ENCODE measurements around the gene ZNF664. TPM values are rescaled to one million over a fixed set of nuclear protein-coding genes. Genes with fewer than 3 reads are reported as not detected.

ZNF664 gene
- total RNA-seq, 1 donor from 2014 or later: 67.6 TPM

DNA sequence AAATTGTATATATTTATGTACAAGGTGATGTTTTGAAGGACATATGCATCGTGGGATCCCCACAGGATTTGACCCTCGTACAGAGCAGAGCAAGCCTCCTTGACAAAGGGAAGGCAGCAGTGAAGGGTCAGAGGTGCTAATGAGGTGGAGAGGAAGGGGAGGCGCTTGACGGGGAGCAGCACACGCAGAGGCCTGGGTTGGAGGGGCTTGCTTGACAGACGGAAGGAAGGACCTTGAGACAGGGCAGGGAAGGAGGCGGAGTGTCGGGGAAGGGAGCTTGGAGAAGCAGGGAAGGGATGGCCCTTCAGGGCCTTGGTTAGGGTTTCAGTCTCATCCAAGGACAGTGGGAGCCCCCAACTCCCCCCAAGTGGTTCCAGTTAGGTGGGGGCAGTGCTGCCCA is 52.6 kb downstream of the ZNF664 start:
- H3K4me3 ChIP-seq (ENCODE audit: insufficient read depth, low read depth, low read length): no peak overlapping the region
- no peak overlapping the region for H3K9ac ChIP-seq (ENCODE audit: low read length)
- H3K27me3 ChIP-seq (ENCODE audit: insufficient read depth, low read length): no peaks in the 10 kb centered on the region
- Mint-ChIP-seq H3K36me3 (ENCODE audit: low read depth, unreplicated experiment) (peaks cover 2% of the 10 kb centered on the region), H3K9me3 (ENCODE audit: unreplicated experiment) (peaks cover 2% of the 10 kb centered on the region), H3K27me3 (ENCODE audit: low read depth, unreplicated experiment) (no peaks in the 10 kb centered on the region), H3K27ac (ENCODE audit: unreplicated experiment) (peak overlapping the region; percentile 42), H3K4me1 (ENCODE audit: low read depth, unreplicated experiment) (peaks cover 24% of the 10 kb centered on the region), H3K4me3 (ENCODE audit: unreplicated experiment) (no peak overlapping the region)
- TF ChIP-seq, protein P1, sequence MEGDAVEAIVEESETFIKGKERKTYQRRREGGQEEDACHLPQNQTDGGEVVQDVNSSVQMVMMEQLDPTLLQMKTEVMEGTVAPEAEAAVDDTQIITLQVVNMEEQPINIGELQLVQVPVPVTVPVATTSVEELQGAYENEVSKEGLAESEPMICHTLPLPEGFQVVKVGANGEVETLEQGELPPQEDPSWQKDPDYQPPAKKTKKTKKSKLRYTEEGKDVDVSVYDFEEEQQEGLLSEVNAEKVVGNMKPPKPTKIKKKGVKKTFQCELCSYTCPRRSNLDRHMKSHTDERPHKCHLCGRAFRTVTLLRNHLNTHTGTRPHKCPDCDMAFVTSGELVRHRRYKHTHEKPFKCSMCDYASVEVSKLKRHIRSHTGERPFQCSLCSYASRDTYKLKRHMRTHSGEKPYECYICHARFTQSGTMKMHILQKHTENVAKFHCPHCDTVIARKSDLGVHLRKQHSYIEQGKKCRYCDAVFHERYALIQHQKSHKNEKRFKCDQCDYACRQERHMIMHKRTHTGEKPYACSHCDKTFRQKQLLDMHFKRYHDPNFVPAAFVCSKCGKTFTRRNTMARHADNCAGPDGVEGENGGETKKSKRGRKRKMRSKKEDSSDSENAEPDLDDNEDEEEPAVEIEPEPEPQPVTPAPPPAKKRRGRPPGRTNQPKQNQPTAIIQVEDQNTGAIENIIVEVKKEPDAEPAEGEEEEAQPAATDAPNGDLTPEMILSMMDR (IDR thresholded peaks at IDR 0.05; ENCODE audit: insufficient read depth, low read depth, low read length): no peak
- no peak for TF ChIP-seq EZH2 (IDR thresholded peaks at IDR 0.05; ENCODE audit: insufficient read depth, low read length)
- no peaks in the 10 kb centered on the region for H3K9me3 ChIP-seq (ENCODE audit: insufficient read depth, low read depth, low read length)
- H2AFZ ChIP-seq (ENCODE audit: low read depth, low read length): no peak overlapping the region
- no peaks in the 10 kb centered on the region for H3K79me2 ChIP-seq (ENCODE audit: insufficient read depth, low read length)
- peaks cover 31% of the 10 kb centered on the region for H3K4me1 ChIP-seq (ENCODE audit: insufficient read depth, low read length)
- H3K4me2 ChIP-seq (ENCODE audit: low read length): no peak overlapping the region
- no peaks in the 10 kb centered on the region for H3K36me3 ChIP-seq (ENCODE audit: insufficient read depth, low read length)
- no peak overlapping the region for H3K27ac ChIP-seq (ENCODE audit: low read depth, low read length)
- DNase-seq (ENCODE audit: low read depth): no peak
- FAIRE-seq: no peak
- H4K20me1 ChIP-seq (ENCODE audit: insufficient read depth, low read length): no peaks in the 10 kb centered on the region

DNA sequence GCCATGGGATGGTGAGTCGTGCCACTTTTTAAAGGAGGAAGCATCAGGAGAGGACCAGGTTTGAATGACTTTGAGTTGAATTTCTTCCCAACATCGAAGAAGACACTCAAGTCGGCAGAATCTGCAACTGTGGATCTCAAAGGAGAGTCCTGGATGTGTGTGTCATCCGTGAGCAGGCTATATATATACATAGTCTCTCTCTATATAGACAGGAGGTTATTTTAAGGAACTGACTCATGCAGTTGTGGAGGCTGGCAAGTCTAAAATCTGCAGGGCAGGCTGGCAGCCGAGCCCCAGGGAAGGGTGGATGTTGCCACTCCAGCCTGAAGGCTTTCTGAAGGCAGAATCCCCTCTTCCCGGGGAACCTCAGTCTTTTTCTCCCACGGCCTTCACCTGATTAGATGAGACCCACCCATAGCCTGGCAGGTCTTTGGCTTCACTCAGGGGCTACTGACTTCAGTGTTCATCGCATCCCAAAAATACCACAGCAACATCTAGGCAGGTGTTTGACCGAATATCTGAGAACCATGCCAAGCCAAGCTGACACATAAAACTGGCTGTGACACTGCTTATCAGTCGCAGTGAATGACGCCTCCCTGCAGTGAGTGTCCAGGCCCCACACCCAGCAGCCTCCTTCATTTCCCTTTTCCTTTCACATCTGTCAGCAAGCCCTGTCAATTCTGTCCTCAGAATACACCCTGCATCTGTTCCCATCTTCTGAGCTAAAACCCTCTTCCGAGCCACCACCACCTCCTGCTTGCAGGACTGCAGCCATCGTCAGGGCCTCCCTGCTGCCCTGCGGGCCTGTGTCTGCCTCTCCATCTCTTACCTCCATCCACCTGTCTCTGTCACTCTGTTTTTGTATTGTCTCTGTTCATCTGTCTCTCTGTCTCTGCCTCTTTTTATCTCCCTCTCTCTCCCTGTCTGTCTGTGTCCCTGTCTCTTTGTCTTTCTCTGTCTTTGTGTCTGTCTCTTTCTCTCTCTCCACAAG is 54.0 kb downstream of the ZNF664 start:
- peak; percentile 44 for DNase-seq (ENCODE audit: low read depth)

More for the DNA sequence above, 54.0 kb downstream of the ZNF664 start:
- H2AFZ ChIP-seq (ENCODE audit: low read depth, low read length): no peak overlapping the region
- TF ChIP-seq, protein P1 (IDR thresholded peaks at IDR 0.05; ENCODE audit: insufficient read depth, low read depth, low read length): no peak
- TF ChIP-seq EZH2 (IDR thresholded peaks at IDR 0.05; ENCODE audit: insufficient read depth, low read length): no peak
- no peak overlapping the region for H3K9ac ChIP-seq (ENCODE audit: low read length)
- Mint-ChIP-seq H3K4me3 (ENCODE audit: unreplicated experiment) (peak overlapping the region; percentile 48), H3K4me1 (ENCODE audit: low read depth, unreplicated experiment) (peaks cover 32% of the 10 kb centered on the region), H3K27ac (ENCODE audit: unreplicated experiment) (peak overlapping the region; percentile 68), H3K9me3 (ENCODE audit: unreplicated experiment) (peaks cover 2% of the 10 kb centered on the region), H3K27me3 (ENCODE audit: low read depth, unreplicated experiment) (no peaks in the 10 kb centered on the region), H3K36me3 (ENCODE audit: low read depth, unreplicated experiment) (peaks cover 2% of the 10 kb centered on the region)
- H4K20me1 ChIP-seq (ENCODE audit: insufficient read depth, low read length): no peaks in the 10 kb centered on the region
- H3K4me3 ChIP-seq (ENCODE audit: insufficient read depth, low read depth, low read length): no peak overlapping the region
- H3K36me3 ChIP-seq (ENCODE audit: insufficient read depth, low read length): no peaks in the 10 kb centered on the region
- H3K79me2 ChIP-seq (ENCODE audit: insufficient read depth, low read length): no peaks in the 10 kb centered on the region
- H3K4me1 ChIP-seq (ENCODE audit: insufficient read depth, low read length): peaks cover 40% of the 10 kb centered on the region
- FAIRE-seq: peak; percentile 23
- H3K9me3 ChIP-seq (ENCODE audit: insufficient read depth, low read depth, low read length): no peaks in the 10 kb centered on the region
- peak overlapping the region; percentile 52 for H3K4me2 ChIP-seq (ENCODE audit: low read length)
- H3K27me3 ChIP-seq (ENCODE audit: insufficient read depth, low read length): no peaks in the 10 kb centered on the region
- H3K27ac ChIP-seq (ENCODE audit: low read depth, low read length): no peak overlapping the region

All from astrocyte (in vitro differentiated cells and primary cell).